ENCODE results near the gene LCA5L.

Gene LCA5L

DNA sequence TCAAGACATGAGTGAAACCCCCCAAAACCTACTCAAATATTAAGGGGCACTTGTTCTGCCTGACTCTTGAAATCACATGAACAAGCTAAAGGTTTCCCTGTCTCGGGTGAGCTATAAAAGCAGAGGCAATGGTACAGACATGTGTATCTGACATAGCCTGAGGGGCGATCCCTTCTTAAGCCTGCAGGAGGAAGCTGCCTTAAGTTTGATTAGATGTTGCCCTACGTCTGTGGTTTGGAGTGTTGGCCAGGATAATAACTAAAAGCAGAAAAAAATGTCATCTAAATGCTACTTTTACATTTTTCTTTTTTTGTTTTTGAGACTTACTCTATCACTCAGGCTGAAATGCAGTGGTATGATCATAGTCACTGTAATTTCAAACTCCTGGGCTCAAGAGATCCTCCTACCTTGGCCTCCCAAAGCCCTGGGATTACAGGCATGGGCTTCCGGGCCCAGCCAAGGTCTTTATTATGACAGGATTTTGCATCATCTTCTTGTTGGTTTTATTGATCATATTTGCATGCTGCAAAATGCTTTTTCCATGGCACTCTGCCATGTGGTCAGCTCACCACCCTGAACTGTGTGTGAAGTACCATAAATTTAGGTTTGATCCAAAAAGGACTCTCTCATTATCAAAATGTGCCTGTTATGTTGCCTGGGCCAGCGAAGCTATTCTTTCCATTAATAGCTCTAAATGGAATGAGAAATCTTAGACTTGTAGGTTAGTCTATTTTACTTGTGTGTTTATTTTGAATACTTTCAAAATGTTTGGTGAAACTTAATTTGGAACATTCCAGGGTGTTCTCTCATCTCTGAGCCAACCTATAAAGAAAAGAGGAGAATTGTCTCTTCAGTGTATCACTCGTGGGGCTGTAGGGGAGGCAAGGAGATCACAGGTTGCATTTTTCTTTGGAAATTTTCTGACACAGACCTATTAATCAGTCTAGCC, 81.7 kb downstream of the LCA5L start:
- Histone ChIP-seq H2AFZ (no peak overlapping the region), H3K36me3 (ENCODE audit: control insufficient read depth, insufficient read depth, low read length) (no peaks in the 10 kb centered on the region), H3K27me3 (ENCODE audit: control insufficient read depth, insufficient read depth, low read length) (no peaks in the 10 kb centered on the region), H3K9me3 (ENCODE audit: control insufficient read depth, low read length) (no peaks in the 10 kb centered on the region), H3K9ac (no peak overlapping the region), H3K27ac (no peak overlapping the region), H3K4me2 (ENCODE audit: low read length) (no peak overlapping the region), H3K4me1 (no peaks in the 10 kb centered on the region), H3K79me2 (no peaks in the 10 kb centered on the region), H3K4me3 (ENCODE audit: low read depth, low read length) (no peak overlapping the region)
- TF ChIP-seq, protein P1, sequence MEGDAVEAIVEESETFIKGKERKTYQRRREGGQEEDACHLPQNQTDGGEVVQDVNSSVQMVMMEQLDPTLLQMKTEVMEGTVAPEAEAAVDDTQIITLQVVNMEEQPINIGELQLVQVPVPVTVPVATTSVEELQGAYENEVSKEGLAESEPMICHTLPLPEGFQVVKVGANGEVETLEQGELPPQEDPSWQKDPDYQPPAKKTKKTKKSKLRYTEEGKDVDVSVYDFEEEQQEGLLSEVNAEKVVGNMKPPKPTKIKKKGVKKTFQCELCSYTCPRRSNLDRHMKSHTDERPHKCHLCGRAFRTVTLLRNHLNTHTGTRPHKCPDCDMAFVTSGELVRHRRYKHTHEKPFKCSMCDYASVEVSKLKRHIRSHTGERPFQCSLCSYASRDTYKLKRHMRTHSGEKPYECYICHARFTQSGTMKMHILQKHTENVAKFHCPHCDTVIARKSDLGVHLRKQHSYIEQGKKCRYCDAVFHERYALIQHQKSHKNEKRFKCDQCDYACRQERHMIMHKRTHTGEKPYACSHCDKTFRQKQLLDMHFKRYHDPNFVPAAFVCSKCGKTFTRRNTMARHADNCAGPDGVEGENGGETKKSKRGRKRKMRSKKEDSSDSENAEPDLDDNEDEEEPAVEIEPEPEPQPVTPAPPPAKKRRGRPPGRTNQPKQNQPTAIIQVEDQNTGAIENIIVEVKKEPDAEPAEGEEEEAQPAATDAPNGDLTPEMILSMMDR (IDR thresholded peaks at IDR 0.05) = no peak

DNA sequence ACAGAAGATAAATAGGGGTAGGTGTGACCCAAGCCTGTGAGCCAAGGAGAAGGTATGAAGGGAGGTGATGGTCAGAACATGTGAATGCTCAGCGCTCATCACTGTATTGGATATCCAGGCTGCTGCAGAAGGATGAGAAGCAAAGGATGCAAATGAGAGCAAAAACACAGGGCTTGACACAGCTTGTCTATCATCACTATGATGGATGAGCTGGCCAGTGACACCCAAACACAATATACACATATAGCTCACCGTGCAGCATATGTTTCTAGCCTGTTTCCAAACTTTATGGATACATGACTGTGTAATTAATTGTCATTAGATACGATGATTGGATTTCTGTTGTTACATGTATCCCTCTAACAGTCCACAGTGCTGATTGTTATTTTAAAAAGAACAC, 82.8 kb downstream of the LCA5L start:
- H3K4me3 ChIP-seq (ENCODE audit: low read depth, low read length) = no peak overlapping the region
- H3K27ac ChIP-seq = no peak overlapping the region
- H3K9me3 ChIP-seq (ENCODE audit: control insufficient read depth, low read length) = no peaks in the 10 kb centered on the region
- no peak overlapping the region for H3K4me2 ChIP-seq (ENCODE audit: low read length)
- H3K79me2 ChIP-seq = no peaks in the 10 kb centered on the region
- TF ChIP-seq, protein P1 (IDR thresholded peaks at IDR 0.05) = no peak
- H3K27me3 ChIP-seq (ENCODE audit: control insufficient read depth, insufficient read depth, low read length) = no peaks in the 10 kb centered on the region
- H2AFZ ChIP-seq = no peak overlapping the region
- no peaks in the 10 kb centered on the region for H3K4me1 ChIP-seq
- H3K36me3 ChIP-seq (ENCODE audit: control insufficient read depth, insufficient read depth, low read length) = no peaks in the 10 kb centered on the region
- H3K9ac ChIP-seq = no peak overlapping the region

DNA sequence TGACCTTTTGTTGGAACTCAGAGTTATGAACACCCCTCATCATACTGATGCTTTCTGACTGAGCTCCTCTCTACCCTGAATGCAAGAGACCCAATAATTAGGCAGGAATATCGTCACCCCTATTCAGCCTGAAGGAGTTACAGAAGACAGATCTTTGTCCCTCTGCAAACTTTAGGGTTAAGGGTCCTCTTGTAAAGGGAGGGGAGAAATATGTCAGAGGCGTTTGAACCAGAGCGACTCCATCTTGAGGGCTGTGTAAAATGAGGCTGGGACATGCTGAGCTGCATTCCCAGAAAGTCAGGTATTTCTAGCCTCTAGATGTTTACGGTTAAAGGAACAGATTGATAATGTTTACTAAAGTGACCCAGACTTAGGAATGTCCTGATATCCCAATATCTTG, 86.2 kb downstream of the LCA5L start:
- H3K4me2 ChIP-seq (ENCODE audit: low read length) = no peak overlapping the region
- no peaks in the 10 kb centered on the region for H3K27me3 ChIP-seq (ENCODE audit: control insufficient read depth, insufficient read depth, low read length)

More for the DNA sequence above, 86.2 kb downstream of the LCA5L start:
- Histone ChIP-seq H2AFZ (no peak overlapping the region), H3K36me3 (ENCODE audit: control insufficient read depth, insufficient read depth, low read length) (no peaks in the 10 kb centered on the region), H3K4me1 (no peaks in the 10 kb centered on the region), H3K4me3 (ENCODE audit: low read depth, low read length) (no peak overlapping the region), H3K27ac (no peak overlapping the region), H3K9me3 (ENCODE audit: control insufficient read depth, low read length) (no peaks in the 10 kb centered on the region), H3K79me2 (no peaks in the 10 kb centered on the region), H3K9ac (no peak overlapping the region)
- TF ChIP-seq, protein P1 (IDR thresholded peaks at IDR 0.05) = no peak
